Loucy (cell line): ENCODE measurements around the gene MARCHF9.

Experiments
- H2AFZ ChIP-seq: fragments of 200-600 bp; sonication (generic); 2 replicates; pipeline ENCODE4 v1.6.0; 2016; ENCODE audit warnings: antibody characterized with exemption, mild to moderate bottlenecking, low read length, moderate library complexity
- H3F3A ChIP-seq: fragments of 200-600 bp; 2 replicates; pipeline ENCODE4 v1.6.0; 2016; ENCODE audit warnings: antibody characterized with exemption, low read depth, mild to moderate bottlenecking
- H3K27me3 ChIP-seq: fragments of 200-600 bp; sonication (generic); 2 replicates; pipeline ENCODE4 v1.6.1; 2014; ENCODE audit warnings: low read length, mild to moderate bottlenecking; ENCODE audit not compliant: insufficient read depth, poor library complexity, severe bottlenecking
- H3K36me3 ChIP-seq: fragments of 200-600 bp; sonication (generic); 2 replicates; pipeline ENCODE4 v1.6.1; 2016; ENCODE audit warnings: low read length; ENCODE audit not compliant: insufficient read depth
- H3K4me1 ChIP-seq: fragments of 200-600 bp; sonication (generic); 2 replicates; pipeline ENCODE4 v1.5.1; 2014; ENCODE audit warnings: low read length, mild to moderate bottlenecking; ENCODE audit not compliant: insufficient read depth, poor library complexity, severe bottlenecking
- H3K4me2 ChIP-seq: fragments of 200-600 bp; sonication (generic); 2 replicates; pipeline ENCODE4 v1.6.0; 2014; ENCODE audit warnings: antibody characterized with exemption, low read length, low read depth, mild to moderate bottlenecking; ENCODE audit not compliant: poor library complexity, severe bottlenecking
- H3K4me3 ChIP-seq: fragments of 200-600 bp; sonication (generic); 2 replicates; pipeline ENCODE4 v1.5.1; 2014; ENCODE audit warnings: low read length, mild to moderate bottlenecking, mixed read lengths; ENCODE audit not compliant: poor library complexity, severe bottlenecking
- H3K79me2 ChIP-seq: fragments of 200-600 bp; sonication (generic); 2 replicates; pipeline ENCODE4 v1.6.1; 2014; ENCODE audit warnings: low read length; ENCODE audit not compliant: insufficient read depth
- H3K9ac ChIP-seq: fragments of 200-600 bp; sonication (generic); 2 replicates; pipeline ENCODE4 v1.6.0; 2014; ENCODE audit warnings: mild to moderate bottlenecking, low read depth, low read length, moderate library complexity; ENCODE audit not compliant: poor library complexity, severe bottlenecking
- H3K9me2 ChIP-seq: fragments of 200-600 bp; sonication (generic); replicated peaks from 2 replicates; pipeline ENCODE4 v1.6.1; 2016; ENCODE audit warnings: low read depth, low read length, mixed read lengths
- H3K9me3 ChIP-seq: fragments of 200-600 bp; sonication (generic); 2 replicates; pipeline ENCODE4 v1.6.1; 2014; ENCODE audit warnings: mild to moderate bottlenecking, antibody characterized with exemption, low read length, low read depth; ENCODE audit not compliant: insufficient read depth
- H4K20me1 ChIP-seq: fragments of 200-600 bp; sonication (generic); 2 replicates; pipeline ENCODE4 v1.6.0; 2014; ENCODE audit warnings: antibody characterized with exemption, low read length, mild to moderate bottlenecking; ENCODE audit not compliant: insufficient read depth, poor library complexity, severe bottlenecking
- CTCF ChIP-seq: fragments of 200-600 bp; sonication (generic); conservative IDR thresholded peaks from 2 replicates; pipeline ENCODE4 v1.5.1; 2014; ENCODE audit warnings: mild to moderate bottlenecking, antibody characterized with exemption, low read length
- EZH2phosphoT487 ChIP-seq: fragments of 200-600 bp; IDR thresholded peaks from 2 replicates; pipeline ENCODE4 v1.6.1; 2018; ENCODE audit warnings: antibody characterized with exemption, mild to moderate bottlenecking, moderate library complexity, borderline replicate concordance

The MARCHF9 gene

GRCh38 chr12:57793920-57794319, 39.0 kb downstream of the MARCHF9 start:
- H3K79me2 ChIP-seq: peaks cover 3% of the 10 kb centered on the region; the same call in 1 of the 2 replicates
- no peak overlapping the region for H3K9ac ChIP-seq
- peaks cover 66% of the 10 kb centered on the region for H3K36me3 ChIP-seq
- no peaks in the 10 kb centered on the region for H3F3A ChIP-seq
- no peaks in the 10 kb centered on the region for H3K9me3 ChIP-seq
- no peak overlapping the region for H3K4me3 ChIP-seq
- TF ChIP-seq EZH2phosphoT487 (no peak), CTCF (no peak)
- no peaks in the 10 kb centered on the region for H3K27me3 ChIP-seq
- no peaks in the 10 kb centered on the region for H4K20me1 ChIP-seq
- H3K4me1 ChIP-seq: no peaks in the 10 kb centered on the region
- H2AFZ ChIP-seq: no peak overlapping the region
- no peak overlapping the region for H3K4me2 ChIP-seq
- no peaks in the 10 kb centered on the region for H3K9me2 ChIP-seq

GRCh38 chr12:57795354-57795753, 40.5 kb downstream of the MARCHF9 start:
- no peaks in the 10 kb centered on the region for H3K9me3 ChIP-seq
- H3K9ac ChIP-seq: no peak overlapping the region
- peaks cover 70% of the 10 kb centered on the region for H3K36me3 ChIP-seq
- no peak overlapping the region for H3K4me3 ChIP-seq
- no peaks in the 10 kb centered on the region for H3K9me2 ChIP-seq
- H2AFZ ChIP-seq: no peak overlapping the region
- H3K79me2 ChIP-seq: peaks cover 3% of the 10 kb centered on the region; the same call in 1 of the 2 replicates
- no peaks in the 10 kb centered on the region for H3K27me3 ChIP-seq
- no peak overlapping the region for H3K4me2 ChIP-seq
- H3K4me1 ChIP-seq: no peaks in the 10 kb centered on the region
- no peak for TF ChIP-seq EZH2phosphoT487
- no peak for TF ChIP-seq CTCF
- no peaks in the 10 kb centered on the region for H4K20me1 ChIP-seq
- no peaks in the 10 kb centered on the region for H3F3A ChIP-seq

- Histone ChIP-seq H3K27me3 (no peaks in the 10 kb centered on the region), H3K9ac (no peak overlapping the region), H3K4me1 (no peaks in the 10 kb centered on the region), H4K20me1 (no peaks in the 10 kb centered on the region), H3K36me3 (peaks cover 60% of the 10 kb centered on the region), H3K4me3 (no peak overlapping the region), H3K79me2 (peaks cover 3% of the 10 kb centered on the region; the same call in 1 of the 2 replicates), H3K4me2 (no peak overlapping the region), H2AFZ (no peak overlapping the region), H3F3A (no peaks in the 10 kb centered on the region), H3K9me2 (no peaks in the 10 kb centered on the region), H3K9me3 (no peaks in the 10 kb centered on the region)
- TF ChIP-seq CTCF (no peak), EZH2phosphoT487 (no peak)
Measured at GRCh38 chr12:57796996-57797395, 42.1 kb downstream of the MARCHF9 start.
